ENCODE results near the gene NINL.

- TF ChIP-seq, protein P1, sequence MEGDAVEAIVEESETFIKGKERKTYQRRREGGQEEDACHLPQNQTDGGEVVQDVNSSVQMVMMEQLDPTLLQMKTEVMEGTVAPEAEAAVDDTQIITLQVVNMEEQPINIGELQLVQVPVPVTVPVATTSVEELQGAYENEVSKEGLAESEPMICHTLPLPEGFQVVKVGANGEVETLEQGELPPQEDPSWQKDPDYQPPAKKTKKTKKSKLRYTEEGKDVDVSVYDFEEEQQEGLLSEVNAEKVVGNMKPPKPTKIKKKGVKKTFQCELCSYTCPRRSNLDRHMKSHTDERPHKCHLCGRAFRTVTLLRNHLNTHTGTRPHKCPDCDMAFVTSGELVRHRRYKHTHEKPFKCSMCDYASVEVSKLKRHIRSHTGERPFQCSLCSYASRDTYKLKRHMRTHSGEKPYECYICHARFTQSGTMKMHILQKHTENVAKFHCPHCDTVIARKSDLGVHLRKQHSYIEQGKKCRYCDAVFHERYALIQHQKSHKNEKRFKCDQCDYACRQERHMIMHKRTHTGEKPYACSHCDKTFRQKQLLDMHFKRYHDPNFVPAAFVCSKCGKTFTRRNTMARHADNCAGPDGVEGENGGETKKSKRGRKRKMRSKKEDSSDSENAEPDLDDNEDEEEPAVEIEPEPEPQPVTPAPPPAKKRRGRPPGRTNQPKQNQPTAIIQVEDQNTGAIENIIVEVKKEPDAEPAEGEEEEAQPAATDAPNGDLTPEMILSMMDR (IDR thresholded peaks at IDR 0.05) = no peak
- no peak for TF ChIP-seq POLR2A (IDR thresholded peaks at IDR 0.05)
- TF ChIP-seq POLR2AphosphoS5 (IDR thresholded peaks at IDR 0.05) = no peak
- no peak for TF ChIP-seq EP300 (IDR thresholded peaks at IDR 0.05; ENCODE audit: low read depth)
Measured at GRCh38 chr20:25471020-25471419, 114.3 kb downstream of the NINL start.
